GM18499 (cell line): ENCODE results near the gene SPRYD3.
"Not testable (repeated sequence)": the region's sequence is repeated elsewhere in the genome, so short reads cannot be mapped to it uniquely, and the experiment has no call there.

Experiments used
- ATAC-seq: cut with Tn5 transposase; IDR thresholded peaks from one replicate; pipeline ENCODE4 v1.9.1; 2021; ENCODE audit warnings: moderate number of reproducible peaks; ENCODE audit not compliant: insufficient read depth, unreplicated experiment

The SPRYD3 gene

GRCh38 chr12:53079226-53080117 is at the start of gene SPRYD3:
SPRYD3 (minus strand) TSS chr12:53079390; CDS start chr12:53079333, 57 bp downstream.
- peak; percentile 80 for ATAC-seq

GRCh38 chr12:53127169-53127568 is 48.0 kb upstream of the SPRYD3 start:
- ATAC-seq: no peak

GRCh38 chr12:53124352-53124723 is 45.1 kb upstream of the SPRYD3 start:
- ATAC-seq: no peak

GRCh38 chr12:53123578-53124351 is 44.6 kb upstream of the SPRYD3 start:
- no peak for ATAC-seq

GRCh38 chr12:53122961-53123468 is 43.8 kb upstream of the SPRYD3 start:
- ATAC-seq: no peak

GRCh38 chr12:53120685-53121525 is 41.7 kb upstream of the SPRYD3 start:
- no peak for ATAC-seq

- ATAC-seq: no peak
Measured at GRCh38 chr12:53118751-53119300, 39.6 kb upstream of the SPRYD3 start.

- no peak for ATAC-seq
Measured at GRCh38 chr12:53115891-53116648, 36.9 kb upstream of the SPRYD3 start.

GRCh38 chr12:53115112-53115890 is 36.1 kb upstream of the SPRYD3 start:
- no peak for ATAC-seq

GRCh38 chr12:53113951-53114350 is 34.8 kb upstream of the SPRYD3 start:
- ATAC-seq: no peak

GRCh38 chr12:53113136-53113705 is 34.0 kb upstream of the SPRYD3 start:
- ATAC-seq: no peak

GRCh38 chr12:53112431-53112830 is 33.2 kb upstream of the SPRYD3 start:
- not testable (repeated sequence) for ATAC-seq

GRCh38 chr12:53107122-53107521 is 27.9 kb upstream of the SPRYD3 start:
- no peak for ATAC-seq

- no peak for ATAC-seq
Measured at GRCh38 chr12:53105712-53106439, 26.7 kb upstream of the SPRYD3 start.

- ATAC-seq: no peak
Measured at GRCh38 chr12:53105256-53105655, 26.1 kb upstream of the SPRYD3 start.

GRCh38 chr12:53103860-53104305 is 24.7 kb upstream of the SPRYD3 start:
- no peak for ATAC-seq
